Mesenteric fat pad (tissue), 1 donor: ENCODE data around the gene EGFR. TPM values are rescaled to one million over a fixed set of nuclear protein-coding genes. Genes with fewer than 3 reads are reported as not detected.

Experiments
- DNase-seq: peaks from one replicate; pipeline ENCODE4 v3.0.0-alpha.2; 2020; ENCODE audit warnings: low spot score
- total RNA-seq: library from RNA; stranded (reverse); fragmentation: NEBNext Ultra II Directional; extraction: Animal tissue kit (Norgen Biotek cat#: 25700); gene quantifications from one replicate; pipeline ENCODE4 v1.2.1, GENCODE V29; 2021
- donor health status: DM: yes; HTN: yes; CAD: no.

EGFR gene
- total RNA-seq, 1 donor from 2014 or later: 80.9 TPM

GRCh38 chr7:55142919-55143600, 124.2 kb downstream of the EGFR start:
- no peak for DNase-seq

- no peak for DNase-seq
These were observed 125.8 kb downstream of the EGFR start for GRCh38 chr7:55144333-55145317.

GRCh38 chr7:55145606-55146005, 126.8 kb downstream of the EGFR start:
- no peak for DNase-seq

- no peak for DNase-seq
These were observed 128.3 kb downstream of the EGFR start for GRCh38 chr7:55147101-55147500.

GRCh38 chr7:55147736-55148135, 128.9 kb downstream of the EGFR start:
- no peak for DNase-seq

- DNase-seq: no peak
These were observed 129.8 kb downstream of the EGFR start for GRCh38 chr7:55148571-55148970.

GRCh38 chr7:55149001-55149400, 130.2 kb downstream of the EGFR start:
- no peak for DNase-seq

GRCh38 chr7:55150166-55150565, 131.3 kb downstream of the EGFR start:
- no peak for DNase-seq

GRCh38 chr7:55150709-55151451, 132.1 kb downstream of the EGFR start:
- no peak for DNase-seq

GRCh38 chr7:55152516-55152915, 133.7 kb downstream of the EGFR start:
- DNase-seq: no peak

- no peak for DNase-seq
These were observed 135.3 kb downstream of the EGFR start for GRCh38 chr7:55154096-55154495.

- no peak for DNase-seq
These were observed 136.7 kb downstream of the EGFR start for GRCh38 chr7:55155351-55156117.

GRCh38 chr7:55156919-55157763, 138.3 kb downstream of the EGFR start:
- no peak for DNase-seq

- no peak for DNase-seq
These were observed 138.9 kb downstream of the EGFR start for GRCh38 chr7:55157764-55158105.

- no peak for DNase-seq
These were observed 139.9 kb downstream of the EGFR start for GRCh38 chr7:55158541-55159382.

- DNase-seq: no peak
These were observed 141.7 kb downstream of the EGFR start for GRCh38 chr7:55160539-55160938.

GRCh38 chr7:55161154-55161687, 142.4 kb downstream of the EGFR start:
- DNase-seq: no peak

- no peak for DNase-seq
These were observed 143.7 kb downstream of the EGFR start for GRCh38 chr7:55162476-55162875.

- DNase-seq: no peak
These were observed 144.9 kb downstream of the EGFR start for GRCh38 chr7:55163733-55164132.
